ENCODE results near the gene KLHL35.
"Not testable (repeated sequence)": the region's sequence is repeated elsewhere in the genome, so short reads cannot be mapped to it uniquely, and the experiment has no call there.

Gene KLHL35

GRCh38 chr11:75380716-75381420, 52.1 kb downstream of the KLHL35 start:
- no peak overlapping the region for H3K4me2 ChIP-seq (ENCODE audit: low read length)

GRCh38 chr11:75380245-75380644, 52.8 kb downstream of the KLHL35 start:
- Histone ChIP-seq H3K4me2 (ENCODE audit: low read length) (no peak overlapping the region), H3K9me3 (ENCODE audit: control insufficient read depth, insufficient read depth, low read length) (no peaks in the 10 kb centered on the region), H4K20me1 (ENCODE audit: control insufficient read depth, insufficient read depth, low read depth, low read length) (0 out of 2 replicates have a peak, but pooled peaks cover 3% of the 10 kb centered on the region), H3K79me2 (ENCODE audit: control insufficient read depth, low read length) (no peaks in the 10 kb centered on the region), H3F3A (ENCODE audit: control insufficient read depth, insufficient read depth) (no peaks in the 10 kb centered on the region), H3K27me3 (ENCODE audit: control insufficient read depth, low read length) (no peaks in the 10 kb centered on the region), H3K4me3 (ENCODE audit: low read length) (no peak overlapping the region), H3K4me1 (ENCODE audit: control insufficient read depth, low read length) (no peaks in the 10 kb centered on the region), H3K27ac (ENCODE audit: low read depth, low read length) (no peak overlapping the region), H3K9me2 (replicated peaks; ENCODE audit: control insufficient read depth, low read length) (no peaks in the 10 kb centered on the region), H3K36me3 (ENCODE audit: control insufficient read depth, low read length) (no peaks in the 10 kb centered on the region)
- TF ChIP-seq EZH2phosphoT487 (IDR thresholded peaks at IDR 0.05; ENCODE audit: borderline replicate concordance, low read length) (no peak), CTCF (IDR thresholded peaks at IDR 0.05; ENCODE audit: low read depth, low read length, poor library complexity, severe bottlenecking) (no peak)

More at GRCh38 chr11:75380716-75381420, 52.1 kb downstream of the KLHL35 start:
- Histone ChIP-seq H3K79me2 (ENCODE audit: control insufficient read depth, low read length) (no peaks in the 10 kb centered on the region), H3K36me3 (ENCODE audit: control insufficient read depth, low read length) (no peaks in the 10 kb centered on the region), H3K4me3 (ENCODE audit: low read length) (no peak overlapping the region), H4K20me1 (ENCODE audit: control insufficient read depth, insufficient read depth, low read depth, low read length) (0 out of 2 replicates have a peak, but pooled peaks cover 3% of the 10 kb centered on the region), H3K9me2 (replicated peaks; ENCODE audit: control insufficient read depth, low read length) (no peaks in the 10 kb centered on the region), H3F3A (ENCODE audit: control insufficient read depth, insufficient read depth) (no peaks in the 10 kb centered on the region), H3K9me3 (ENCODE audit: control insufficient read depth, insufficient read depth, low read length) (no peaks in the 10 kb centered on the region), H3K27me3 (ENCODE audit: control insufficient read depth, low read length) (no peaks in the 10 kb centered on the region), H3K27ac (ENCODE audit: low read depth, low read length) (no peak overlapping the region), H3K4me1 (ENCODE audit: control insufficient read depth, low read length) (no peaks in the 10 kb centered on the region)
- TF ChIP-seq EZH2phosphoT487 (IDR thresholded peaks at IDR 0.05; ENCODE audit: borderline replicate concordance, low read length) (no peak), CTCF (IDR thresholded peaks at IDR 0.05; ENCODE audit: low read depth, low read length, poor library complexity, severe bottlenecking) (no peak)

GRCh38 chr11:75378776-75379175, 54.2 kb downstream of the KLHL35 start:
- H3K27me3 ChIP-seq (ENCODE audit: control insufficient read depth, low read length); H3K9me3 ChIP-seq (ENCODE audit: control insufficient read depth, insufficient read depth, low read length): not testable (repeated sequence)

GRCh38 chr11:75376175-75376574, 56.8 kb downstream of the KLHL35 start:
- Histone ChIP-seq H3K36me3 (ENCODE audit: control insufficient read depth, low read length) (no peaks in the 10 kb centered on the region), H3K9me3 (ENCODE audit: control insufficient read depth, insufficient read depth, low read length) (no peaks in the 10 kb centered on the region), H3K4me1 (ENCODE audit: control insufficient read depth, low read length) (no peaks in the 10 kb centered on the region), H3K27ac (ENCODE audit: low read depth, low read length) (no peak overlapping the region), H3F3A (ENCODE audit: control insufficient read depth, insufficient read depth) (no peaks in the 10 kb centered on the region), H3K9me2 (replicated peaks; ENCODE audit: control insufficient read depth, low read length) (no peaks in the 10 kb centered on the region), H3K79me2 (ENCODE audit: control insufficient read depth, low read length) (no peaks in the 10 kb centered on the region), H3K27me3 (ENCODE audit: control insufficient read depth, low read length) (peaks cover 9% of the 10 kb centered on the region; the same call in 1 of the 2 replicates), H3K4me3 (ENCODE audit: low read length) (no peak overlapping the region), H3K4me2 (ENCODE audit: low read length) (no peak overlapping the region), H4K20me1 (ENCODE audit: control insufficient read depth, insufficient read depth, low read depth, low read length) (no peaks in the 10 kb centered on the region)
- no peak for TF ChIP-seq CTCF (IDR thresholded peaks at IDR 0.05; ENCODE audit: low read depth, low read length, poor library complexity, severe bottlenecking)
- no peak for TF ChIP-seq EZH2phosphoT487 (IDR thresholded peaks at IDR 0.05; ENCODE audit: borderline replicate concordance, low read length)

More at GRCh38 chr11:75378776-75379175, 54.2 kb downstream of the KLHL35 start:
- not testable (repeated sequence) for H3K27ac ChIP-seq (ENCODE audit: low read depth, low read length); H4K20me1 ChIP-seq (ENCODE audit: control insufficient read depth, insufficient read depth, low read depth, low read length); H3K4me2 ChIP-seq (ENCODE audit: low read length); H3K36me3 ChIP-seq (ENCODE audit: control insufficient read depth, low read length); H3K4me3 ChIP-seq (ENCODE audit: low read length); H3K79me2 ChIP-seq (ENCODE audit: control insufficient read depth, low read length); H3K9me2 ChIP-seq (replicated peaks; ENCODE audit: control insufficient read depth, low read length); H3F3A ChIP-seq (ENCODE audit: control insufficient read depth, insufficient read depth); H3K4me1 ChIP-seq (ENCODE audit: control insufficient read depth, low read length)
